Endothelial cell of umbilical vein (primary cell): ENCODE measurements around the gene AP3M1. TPM values are rescaled to one million over a fixed set of nuclear protein-coding genes. Genes with fewer than 3 reads are reported as not detected.
A peak's percentile ranks its signal among the peaks of the same experiment; 100 is the strongest.

Experiments
- BruUV-seq: library from RNA; stranded (reverse); fragments of 400-500 nt; replicated peaks from 2 replicates; lab custom pipeline; 2021; lab: Mats Ljungman, UMichigan
- CTCF ChIA-PET: fragments of 300-600, 350-600 bp; sonication (Branson Sonifier 250); formaldehyde crosslinking; loops from one replicate; lab custom pipeline; 2021; ENCODE audit warnings: antibody characterized with exemption, inconsistent platforms; lab: Charles Lee
- POLR2A ChIA-PET: fragments of 300-600, 350-600 bp; sonication (Branson Sonifier 250); formaldehyde crosslinking; loops from one replicate; lab custom pipeline; 2021; ENCODE audit warnings: antibody characterized with exemption, inconsistent platforms; lab: Charles Lee
- DNase-seq: peaks from one replicate; pipeline ENCODE4 v3.0.0-alpha.2; 2011; ENCODE audit warnings: low read depth, low spot score
- FAIRE-seq: peaks from 2 replicates; lab custom pipeline; 2011; peaks lifted over from hg19 to GRCh38; lab: Jason Lieb, UNC
- H2AFZ ChIP-seq: 2 replicates; pipeline ENCODE4 v1.6.0; 2012; ENCODE audit warnings: low read depth, low read length, control low read depth, inconsistent platforms
- H3K27ac ChIP-seq: 2 replicates; pipeline ENCODE4 v1.5.1; 2011; ENCODE audit warnings: low read depth, mild to moderate bottlenecking, control low read depth, low read length, moderate library complexity; ENCODE audit not compliant: insufficient read depth
- H3K27me3 ChIP-seq, 2 experiments: 2 replicates each; pipeline versions ENCODE4 v1.6.0 to v1.6.1; 2011; ENCODE audit warnings: low read length in 2 of 2, mixed read lengths in 1 of 2; ENCODE audit not compliant: control insufficient read depth in 2 of 2, insufficient read depth in 2 of 2
- H3K36me3 ChIP-seq, 2 experiments: 2 replicates in 1 of 2; 3 replicates in 1 of 2; pipeline ENCODE4 v1.5.1; 2011; ENCODE audit warnings: low read length in 2 of 2, mild to moderate bottlenecking in 1 of 2, moderate library complexity in 1 of 2; ENCODE audit not compliant: control insufficient read depth in 2 of 2, insufficient read depth in 2 of 2; ENCODE audit errors: extremely low read depth in 1 of 2
- H3K4me1 ChIP-seq: 3 replicates; pipeline ENCODE4 v1.5.1; 2011; ENCODE audit warnings: mild to moderate bottlenecking, low read length; ENCODE audit not compliant: control insufficient read depth, insufficient read depth; ENCODE audit errors: extremely low read depth
- H3K4me2 ChIP-seq: 2 replicates; pipeline ENCODE4 v1.6.1; 2011; ENCODE audit warnings: low read length, control low read depth, mixed read lengths; ENCODE audit not compliant: insufficient read depth
- H3K4me3 ChIP-seq, 3 experiments: fragments of 200-600 bp in 1 of 3; sonication (generic), shearing (Covaris generic) in 1 of 3; replicated peaks in 1 of 3; 2 replicates each; pipeline ENCODE4 v1.5.1; 2011 to 2016; ENCODE audit warnings: control low read depth in 3 of 3, low read length in 3 of 3, mild to moderate bottlenecking in 2 of 3, inconsistent platforms in 1 of 3, low read depth in 1 of 3, moderate library complexity in 1 of 3; ENCODE audit not compliant: insufficient read depth in 1 of 3
- H3K79me2 ChIP-seq: 2 replicates; pipeline ENCODE4 v1.6.0; 2012; ENCODE audit warnings: low read length, inconsistent platforms; ENCODE audit not compliant: control insufficient read depth, insufficient read depth
- H3K9ac ChIP-seq: replicated peaks from 2 replicates; pipeline ENCODE3; 2011; ENCODE audit warnings: low read length, control low read depth; ENCODE audit not compliant: insufficient read depth; ENCODE audit errors: extremely low read depth
- H3K9me1 ChIP-seq: replicated peaks from 3 replicates; pipeline ENCODE4 v1.6.0; 2011; ENCODE audit warnings: mild to moderate bottlenecking, low read length; ENCODE audit not compliant: control insufficient read depth, insufficient read depth; ENCODE audit errors: extremely low read depth
- H3K9me3 ChIP-seq: replicated peaks from 2 replicates; pipeline ENCODE4 v1.5.1; 2012; ENCODE audit warnings: low read length, inconsistent platforms; ENCODE audit not compliant: control insufficient read depth, insufficient read depth
- H4K20me1 ChIP-seq: replicated peaks from 2 replicates; pipeline ENCODE3; 2011; ENCODE audit warnings: mild to moderate bottlenecking, low read length; ENCODE audit not compliant: control insufficient read depth, insufficient read depth; ENCODE audit errors: extremely low read depth
- FOS ChIP-seq: IDR thresholded peaks from 2 replicates; pipeline ENCODE4 v1.6.1; 2011; ENCODE audit warnings: mild to moderate bottlenecking, low read length, moderate library complexity, borderline replicate concordance; ENCODE audit not compliant: insufficient read depth
- JUN ChIP-seq: IDR thresholded peaks from 2 replicates; pipeline ENCODE4 v1.6.1; 2011; ENCODE audit warnings: borderline replicate concordance, low read depth; ENCODE audit not compliant: insufficient read length, insufficient read depth
- POLR2A ChIP-seq: IDR thresholded peaks from 2 replicates; pipeline ENCODE4 v1.6.1; 2012; ENCODE audit warnings: low read depth, mild to moderate bottlenecking, control low read depth, low read length
- dilution Hi-C: fragments of 300-500 bp; cut with MboI; formaldehyde crosslinking; loops from one replicate; pipeline ENCODE4 v1.15.0; 2019; ENCODE audit warnings: low sequenced_read_pairs; ENCODE audit not compliant: extremely low pct_ligation_motif_present
- intact Hi-C: fragments of 100-400 bp; cut with micrococcal nuclease; formaldehyde crosslinking; loops from one replicate; pipeline ENCODE4 v1.10.0; 2022
- polyA plus RNA-seq, 4 experiments: library from polyadenylated mRNA; depleted of rRNA in 3 of 4; stranded (reverse) in 3 of 4; unstranded in 1 of 4; fragments of >200 nt; gene quantifications; 2 replicates each; pipeline versions ENCODE4 v1.2.1 to v1.2.3, GENCODE V29; 2011 to 2012; ENCODE audit warnings: missing spikeins in 1 of 4
- total RNA-seq: library from RNA; stranded (reverse); gene quantifications from 2 replicates; pipeline ENCODE4 v1.2.3, GENCODE V29; 2021
- TF ChIP-seq, protein P1 (sequence below), 2 donors: IDR thresholded peaks; 1 replicate in 1 of 2; 2 replicates in 1 of 2; pipeline ENCODE4 v1.5.1; 2011; ENCODE audit warnings: low read length in 2 of 2, mild to moderate bottlenecking in 2 of 2, moderate library complexity in 2 of 2, control low read depth in 1 of 2, inconsistent platforms in 1 of 2, low read depth in 1 of 2; ENCODE audit not compliant: insufficient read depth in 1 of 2; ENCODE audit errors: extremely low read depth in 1 of 2

AP3M1 gene
- total and polyA plus RNA-seq, 2 donors (not counting 3 experiments of a cell fraction or from before 2014, with no cell fraction given) = 34.0 to 58.8 TPM

DNA sequence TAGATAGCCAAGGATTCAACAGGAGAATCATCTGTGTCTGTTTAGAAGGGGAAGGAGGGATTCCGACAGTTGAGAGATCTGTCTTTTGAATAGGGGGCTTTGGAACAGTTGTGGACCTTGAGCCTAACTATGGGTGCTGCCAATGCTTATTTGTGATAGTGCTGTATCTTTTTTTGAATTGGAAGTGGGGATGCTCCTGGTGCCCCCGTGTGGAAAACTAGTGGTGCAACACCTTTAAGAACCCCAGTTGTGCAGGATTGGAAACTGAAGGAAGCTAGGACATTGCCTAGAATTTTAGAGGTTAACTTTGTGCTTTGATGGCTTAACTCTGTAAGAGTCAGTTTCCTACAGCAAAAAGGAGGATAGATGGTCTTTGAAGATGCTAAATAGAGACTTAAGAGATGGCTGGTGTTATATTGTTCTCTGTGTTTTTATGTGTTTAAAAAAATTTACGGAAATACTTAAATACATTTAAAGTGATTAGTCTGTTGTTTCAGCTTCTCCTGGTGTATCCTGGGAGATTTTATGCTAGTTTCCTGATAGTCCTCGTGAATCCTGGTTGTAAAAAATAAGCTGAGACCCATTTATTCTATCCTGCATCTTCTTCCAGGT is 69.3 kb downstream of the AP3M1 start:
- no peak overlapping the region for H3K4me3 ChIP-seq
- no peak overlapping the region for H2AFZ ChIP-seq
- no TSS peak for BruUV-seq
- H3K4me1 ChIP-seq = peaks cover 50% of the 10 kb centered on the region
- no peaks in the 10 kb centered on the region for H4K20me1 ChIP-seq
- H3K79me2 ChIP-seq = peaks cover 41% of the 10 kb centered on the region
- intact Hi-C loops = loop anchor here (1.0 to 2.0 kb wide), 5 partner anchors 82 to 232 kb away; no protein-coding TSS in a partner anchor
- ChIA-PET CTCF (interaction anchor here (0.5 to 8.1 kb wide), 63 partner anchors 10 to 246 kb away, joined by 3 to 191 read pairs (median 4); partner anchors contain the start of genes PLAU and VCL), POLR2A (interaction anchor here (0.5 to 0.8 kb wide), 3 partner anchors 70 to 184 kb away, joined by 3 to 6 read pairs (median 5); partner anchors contain the start of gene ADK)
- TF ChIP-seq, protein P1, sequence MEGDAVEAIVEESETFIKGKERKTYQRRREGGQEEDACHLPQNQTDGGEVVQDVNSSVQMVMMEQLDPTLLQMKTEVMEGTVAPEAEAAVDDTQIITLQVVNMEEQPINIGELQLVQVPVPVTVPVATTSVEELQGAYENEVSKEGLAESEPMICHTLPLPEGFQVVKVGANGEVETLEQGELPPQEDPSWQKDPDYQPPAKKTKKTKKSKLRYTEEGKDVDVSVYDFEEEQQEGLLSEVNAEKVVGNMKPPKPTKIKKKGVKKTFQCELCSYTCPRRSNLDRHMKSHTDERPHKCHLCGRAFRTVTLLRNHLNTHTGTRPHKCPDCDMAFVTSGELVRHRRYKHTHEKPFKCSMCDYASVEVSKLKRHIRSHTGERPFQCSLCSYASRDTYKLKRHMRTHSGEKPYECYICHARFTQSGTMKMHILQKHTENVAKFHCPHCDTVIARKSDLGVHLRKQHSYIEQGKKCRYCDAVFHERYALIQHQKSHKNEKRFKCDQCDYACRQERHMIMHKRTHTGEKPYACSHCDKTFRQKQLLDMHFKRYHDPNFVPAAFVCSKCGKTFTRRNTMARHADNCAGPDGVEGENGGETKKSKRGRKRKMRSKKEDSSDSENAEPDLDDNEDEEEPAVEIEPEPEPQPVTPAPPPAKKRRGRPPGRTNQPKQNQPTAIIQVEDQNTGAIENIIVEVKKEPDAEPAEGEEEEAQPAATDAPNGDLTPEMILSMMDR (IDR thresholded peaks at IDR 0.05; ENCODE audit: extremely low read depth in 1 of 2, insufficient read depth in 1 of 2, low read depth in 1 of 2, low read length in 2 of 2) = peak; percentile 75 to 77
- TF ChIP-seq POLR2A = no peak
- peak; percentile 35 for FAIRE-seq
- H3K9me1 ChIP-seq = no peaks in the 10 kb centered on the region
- no peak overlapping the region for H3K9ac ChIP-seq
- H3K27me3 ChIP-seq = no peaks in the 10 kb centered on the region
- H3K4me2 ChIP-seq = no peak overlapping the region
- H3K36me3 ChIP-seq = peaks cover 5 to 16% of the 10 kb centered on the region in 2 experiments
- H3K9me3 ChIP-seq = no peaks in the 10 kb centered on the region
- dilution Hi-C loops = no loop called here
- DNase-seq = peak; percentile 75
- peak overlapping the region; percentile 90 for H3K27ac ChIP-seq

DNA sequence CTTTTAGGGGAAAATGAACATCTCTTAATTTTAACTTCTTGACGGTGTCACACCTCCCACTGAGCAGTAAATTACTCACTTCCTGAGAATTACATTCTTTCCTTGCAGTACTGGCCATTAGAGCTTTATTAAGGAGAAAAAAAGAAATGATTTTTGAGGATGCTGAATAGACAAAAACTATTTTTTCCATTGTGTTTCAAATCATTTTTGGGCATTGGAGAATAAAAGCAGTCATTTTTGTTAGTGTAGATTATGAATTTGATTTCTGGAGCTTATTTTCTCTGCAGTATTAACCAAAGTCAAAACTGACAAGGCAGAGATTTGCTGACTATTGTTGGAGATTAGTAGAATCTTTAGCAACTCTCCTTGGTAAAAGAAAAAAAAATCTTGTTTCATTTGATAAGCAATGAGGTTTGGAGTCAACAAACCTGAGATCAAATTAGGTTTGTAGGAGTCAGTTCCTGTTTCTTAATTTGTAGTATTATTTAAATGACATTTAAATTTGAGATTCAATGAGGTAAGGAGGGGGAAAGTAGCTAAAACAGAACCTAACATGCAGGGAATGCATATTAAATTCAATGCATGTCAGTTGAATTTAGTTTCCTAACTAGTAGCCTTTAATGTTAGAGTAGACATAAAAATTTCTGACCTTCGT is 70.6 kb downstream of the AP3M1 start:
- BruUV-seq = TSS peak; percentile 17
- Histone ChIP-seq H3K9ac (peak overlapping the region; percentile 66), H3K27me3 (no peaks in the 10 kb centered on the region), H3K4me3 (no peak overlapping the region), H3K27ac (peak overlapping the region; percentile 90), H3K79me2 (peaks cover 48% of the 10 kb centered on the region), H4K20me1 (no peaks in the 10 kb centered on the region), H2AFZ (no peak overlapping the region), H3K9me1 (no peaks in the 10 kb centered on the region), H3K4me2 (peak overlapping the region; percentile 91), H3K4me1 (peaks cover 50% of the 10 kb centered on the region), H3K36me3 (peaks cover 10 to 19% of the 10 kb centered on the region in 2 experiments), H3K9me3 (no peaks in the 10 kb centered on the region)
- POLR2A ChIA-PET = interaction anchor here (1.1 to 1.2 kb wide), 2 partner anchors 181 to 194 kb away, joined by 3 to 4 read pairs; no protein-coding TSS in a partner anchor
- intact Hi-C loops (loop anchor here (1.0 to 2.0 kb wide), 2 partner anchors 9 to 123 kb away; no protein-coding TSS in a partner anchor), dilution Hi-C loops (no loop called here)
- TF ChIP-seq FOS = peak; percentile 68
- peak; percentile 58 for TF ChIP-seq JUN
- TF ChIP-seq, protein P1 (IDR thresholded peaks at IDR 0.05; ENCODE audit: extremely low read depth in 1 of 2, insufficient read depth in 1 of 2, low read depth in 1 of 2, low read length in 2 of 2) = no peak
- FAIRE-seq (peak; percentile 65), DNase-seq (no peak)
- CTCF ChIA-PET = interaction anchor here (0.7 to 8.1 kb wide), 19 partner anchors 8 to 201 kb away, joined by 3 to 191 read pairs (median 5); partner anchors contain the start of gene VCL
